ENCODE measurements around the gene NUTF2. TPM values are rescaled to one million over a fixed set of nuclear protein-coding genes. Genes with fewer than 3 reads are reported as not detected.

The NUTF2 gene
- total RNA-seq, 1 donor from 2014 or later, result 73.6 TPM

DNA sequence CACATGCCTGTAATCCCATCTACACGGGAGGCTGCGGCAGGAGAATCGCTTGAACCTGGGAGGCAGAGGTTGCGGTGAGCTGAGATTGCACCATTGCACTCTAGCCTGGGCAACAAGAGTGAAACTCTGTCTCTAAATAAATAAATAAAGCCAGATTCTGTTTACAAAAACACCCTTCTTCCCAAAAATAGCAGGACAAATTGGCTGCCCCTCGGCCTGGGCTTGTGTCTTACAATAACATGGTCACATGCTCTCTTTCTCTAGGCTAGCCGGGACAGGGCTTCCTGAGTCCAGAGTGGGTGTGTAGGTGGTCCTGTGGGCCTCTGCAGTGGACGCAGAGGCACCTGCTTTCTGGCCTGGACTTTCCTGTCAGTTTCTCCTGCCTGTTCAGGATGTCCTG, 22.9 kb downstream of the NUTF2 start:
- TF ChIP-seq, protein P1, sequence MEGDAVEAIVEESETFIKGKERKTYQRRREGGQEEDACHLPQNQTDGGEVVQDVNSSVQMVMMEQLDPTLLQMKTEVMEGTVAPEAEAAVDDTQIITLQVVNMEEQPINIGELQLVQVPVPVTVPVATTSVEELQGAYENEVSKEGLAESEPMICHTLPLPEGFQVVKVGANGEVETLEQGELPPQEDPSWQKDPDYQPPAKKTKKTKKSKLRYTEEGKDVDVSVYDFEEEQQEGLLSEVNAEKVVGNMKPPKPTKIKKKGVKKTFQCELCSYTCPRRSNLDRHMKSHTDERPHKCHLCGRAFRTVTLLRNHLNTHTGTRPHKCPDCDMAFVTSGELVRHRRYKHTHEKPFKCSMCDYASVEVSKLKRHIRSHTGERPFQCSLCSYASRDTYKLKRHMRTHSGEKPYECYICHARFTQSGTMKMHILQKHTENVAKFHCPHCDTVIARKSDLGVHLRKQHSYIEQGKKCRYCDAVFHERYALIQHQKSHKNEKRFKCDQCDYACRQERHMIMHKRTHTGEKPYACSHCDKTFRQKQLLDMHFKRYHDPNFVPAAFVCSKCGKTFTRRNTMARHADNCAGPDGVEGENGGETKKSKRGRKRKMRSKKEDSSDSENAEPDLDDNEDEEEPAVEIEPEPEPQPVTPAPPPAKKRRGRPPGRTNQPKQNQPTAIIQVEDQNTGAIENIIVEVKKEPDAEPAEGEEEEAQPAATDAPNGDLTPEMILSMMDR (IDR thresholded peaks at IDR 0.05; ENCODE audit: borderline replicate concordance), result no peak
- peaks cover 30% of the 10 kb centered on the region for H3K4me1 ChIP-seq
- H3K9me3 ChIP-seq (replicated peaks), result no peaks in the 10 kb centered on the region
- intact Hi-C loops (cut with micrococcal nuclease), result no loop called here
- no peak overlapping the region for H3K4me3 ChIP-seq
- H3K36me3 ChIP-seq, result peaks cover 70% of the 10 kb centered on the region
- H3K27me3 ChIP-seq (ENCODE audit: low read depth), result no peaks in the 10 kb centered on the region
- no peak for DNase-seq
- no peak overlapping the region for H3K27ac ChIP-seq (replicated peaks)

DNA sequence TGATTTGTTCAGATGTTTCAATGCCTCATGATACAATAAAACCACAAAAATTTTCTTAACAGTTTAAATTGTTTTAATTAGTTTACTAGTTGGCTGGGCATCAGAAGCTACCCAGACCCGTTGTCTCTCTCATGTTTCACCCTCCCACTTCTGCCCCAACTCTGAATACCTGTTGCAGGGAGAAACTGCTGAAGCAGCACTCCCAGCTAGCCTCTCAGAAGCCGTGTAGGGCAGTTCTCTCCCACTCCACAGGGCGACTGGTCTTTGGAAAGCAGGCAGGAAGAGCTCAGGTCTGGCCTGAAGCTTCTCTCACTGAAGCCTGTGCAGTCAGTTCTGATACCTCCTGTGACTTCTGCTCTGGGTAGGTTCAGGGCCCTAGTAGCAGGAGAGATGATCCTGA, 24.5 kb downstream of the NUTF2 start:
- intact Hi-C loops (cut with micrococcal nuclease), result no loop called here
- H3K4me3 ChIP-seq, result no peak overlapping the region
- TF ChIP-seq, protein P1 (IDR thresholded peaks at IDR 0.05; ENCODE audit: borderline replicate concordance), result no peak
- no peaks in the 10 kb centered on the region for H3K9me3 ChIP-seq (replicated peaks)
- H3K27me3 ChIP-seq (ENCODE audit: low read depth), result no peaks in the 10 kb centered on the region
- H3K36me3 ChIP-seq, result peaks cover 61% of the 10 kb centered on the region
- H3K27ac ChIP-seq (replicated peaks), result no peak overlapping the region
- DNase-seq, result no peak
- H3K4me1 ChIP-seq, result peaks cover 39% of the 10 kb centered on the region

DNA sequence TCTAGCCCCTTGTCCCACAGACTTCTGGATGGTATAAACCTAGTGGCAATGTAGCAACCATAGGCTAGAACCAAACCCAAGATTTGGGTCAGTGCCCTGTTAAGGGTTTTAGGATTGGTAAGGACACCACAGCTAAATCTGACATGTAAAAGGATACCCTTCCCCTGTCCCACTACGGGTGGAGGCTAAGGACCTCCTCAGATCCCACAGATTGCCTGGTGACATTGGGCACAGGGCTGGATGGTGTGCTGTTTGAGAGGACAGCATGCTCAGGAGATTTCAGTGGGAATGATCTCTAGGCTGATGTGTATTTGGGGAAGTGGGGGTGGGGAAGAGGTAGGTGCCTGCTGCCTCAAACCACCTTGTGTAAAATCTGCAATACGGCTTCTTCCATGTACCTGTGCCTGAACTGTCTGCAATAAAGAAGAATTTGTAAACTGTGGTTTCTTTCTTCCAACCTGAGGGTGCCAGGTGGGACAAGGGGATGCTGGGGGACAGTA, 25.4 kb downstream of the NUTF2 start:
- Histone ChIP-seq H3K4me3 (peak overlapping the region; percentile 98), H3K4me1 (peaks cover 43% of the 10 kb centered on the region), H3K36me3 (peaks cover 61% of the 10 kb centered on the region), H3K27me3 (ENCODE audit: low read depth) (no peaks in the 10 kb centered on the region), H3K9me3 (replicated peaks) (no peaks in the 10 kb centered on the region), H3K27ac (replicated peaks) (peak overlapping the region; percentile 90)
- TF ChIP-seq, protein P1 (IDR thresholded peaks at IDR 0.05; ENCODE audit: borderline replicate concordance), result no peak
- no peak for DNase-seq
- intact Hi-C loops (cut with micrococcal nuclease), result no loop called here

DNA sequence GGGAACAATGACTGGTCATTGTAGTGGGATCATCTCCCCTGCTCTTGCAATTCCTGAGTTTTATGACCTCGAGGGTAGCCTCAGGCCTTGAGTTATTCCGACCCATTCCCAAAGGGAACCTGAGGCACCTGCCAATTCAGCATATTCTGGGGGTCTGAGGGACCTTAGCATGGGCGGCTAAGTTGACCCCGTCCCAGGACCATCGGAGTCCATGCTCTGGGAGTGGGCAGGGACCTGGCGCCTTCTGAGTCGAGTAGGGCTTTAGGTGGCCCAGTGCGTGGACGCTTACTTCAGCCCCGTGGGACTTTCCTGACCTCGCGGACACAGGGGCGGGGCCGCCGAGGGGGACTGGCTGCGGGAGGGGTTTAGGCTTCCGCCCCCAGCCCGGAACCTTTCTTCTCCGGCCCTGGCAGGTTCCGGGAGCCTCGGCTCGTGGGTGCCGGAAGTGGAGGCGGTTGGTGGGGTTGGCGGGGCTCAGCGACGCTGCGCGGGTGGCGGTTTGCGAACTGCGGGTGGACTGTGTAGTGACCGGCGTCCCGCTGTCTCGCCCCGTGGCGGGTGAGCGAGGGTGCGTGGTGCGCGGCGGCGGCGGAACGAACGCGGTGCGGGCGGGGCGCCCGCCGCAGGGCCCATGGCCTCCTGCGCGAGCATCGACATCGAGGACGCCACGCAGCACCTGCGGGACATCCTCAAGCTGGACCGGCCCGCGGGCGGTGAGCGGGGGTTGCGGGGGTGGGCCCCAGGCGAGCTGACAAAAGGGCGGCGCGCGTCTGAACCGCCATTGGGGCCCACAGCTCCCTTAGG, 26.1 kb downstream of the NUTF2 start, which contains the start of gene EDC4:
TSS of gene EDC4 (plus strand) at position 422 of the 804 bp plus-strand sequence. CDS start at position 632, 210 bp downstream.
- Histone ChIP-seq H3K9me3 (replicated peaks) (no peaks in the 10 kb centered on the region), H3K4me3 (peak within 1 kb of the TSS; percentile 98), H3K27me3 (ENCODE audit: low read depth) (no peaks in the 10 kb centered on the region), H3K36me3 (peaks cover 62% of the 10 kb centered on the region), H3K4me1 (peaks cover 43% of the 10 kb centered on the region), H3K27ac (replicated peaks) (peak within 1 kb of the TSS; percentile 90)
- intact Hi-C loops (cut with micrococcal nuclease), result no loop called here
- peak; percentile 88 for DNase-seq
- TF ChIP-seq, protein P1 (IDR thresholded peaks at IDR 0.05; ENCODE audit: borderline replicate concordance), result no peak

DNA sequence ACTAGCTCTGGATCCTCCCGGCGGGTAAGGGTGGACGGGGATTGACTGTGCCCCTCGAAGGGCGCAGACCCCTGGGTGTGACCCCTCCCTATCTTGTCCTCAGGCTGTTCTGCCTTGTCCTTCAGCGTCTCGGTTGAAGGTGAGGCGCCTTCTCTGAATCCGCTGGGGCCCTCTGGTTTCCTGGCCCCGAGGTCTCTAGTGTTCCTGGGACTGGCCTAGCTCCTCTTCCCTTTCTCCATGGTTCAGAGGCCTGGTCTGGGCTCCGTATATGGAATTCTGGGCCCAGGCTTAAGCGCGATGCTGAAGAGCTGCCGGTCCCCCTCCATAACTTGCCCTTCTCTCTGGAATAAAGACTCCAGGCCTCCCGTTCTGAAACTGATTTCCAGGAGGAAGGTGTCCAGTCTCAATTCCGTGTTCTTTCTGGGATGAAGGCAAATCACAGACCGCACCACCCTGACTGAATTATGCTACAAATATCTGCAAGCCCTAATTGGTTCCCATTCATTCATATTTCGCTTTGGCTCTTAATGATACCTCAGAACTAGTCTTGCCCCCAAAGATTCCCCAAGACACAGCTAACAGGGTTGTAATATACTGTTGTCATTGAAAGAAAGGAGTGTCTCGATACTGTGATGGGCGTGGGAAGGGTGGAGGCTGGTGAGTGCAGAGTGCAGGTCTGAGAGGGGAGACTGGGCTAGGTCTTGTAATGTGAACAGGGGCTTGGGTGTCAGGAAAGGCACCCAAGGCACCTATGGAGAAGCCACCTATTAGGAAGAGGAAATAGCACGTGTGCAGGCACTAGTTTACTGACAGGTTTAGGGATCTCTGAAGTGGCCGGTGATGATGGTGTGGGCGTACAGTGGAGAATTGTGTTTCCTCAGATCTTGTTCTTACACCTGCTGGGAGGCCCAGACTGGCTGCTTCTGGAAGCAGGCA, 27.0 kb downstream of the NUTF2 start:
- H3K9me3 ChIP-seq (replicated peaks), result no peaks in the 10 kb centered on the region
- H3K4me1 ChIP-seq, result peaks cover 43% of the 10 kb centered on the region
- peak overlapping the region; percentile 98 for H3K4me3 ChIP-seq
- DNase-seq, result no peak
- peak overlapping the region; percentile 90 for H3K27ac ChIP-seq (replicated peaks)
- H3K27me3 ChIP-seq (ENCODE audit: low read depth), result no peaks in the 10 kb centered on the region
- TF ChIP-seq, protein P1 (IDR thresholded peaks at IDR 0.05; ENCODE audit: borderline replicate concordance), result no peak
- intact Hi-C loops (cut with micrococcal nuclease), result no loop called here
- H3K36me3 ChIP-seq, result peaks cover 62% of the 10 kb centered on the region

Data from left ventricle myocardium inferior (tissue), 1 donor.